Tibial artery (tissue), 4 donors: Measurements from ENCODE around the gene SSPN.

Source experiments
- DNase-seq, 2 donors: peaks; one replicate each; pipeline ENCODE4 v3.0.0-alpha.2; 2019
- H3K27ac ChIP-seq, 2 donors: fragments of 200-600 bp; sonication (generic) in 1 of 2; 1 replicate in 1 of 2; 2 replicates in 1 of 2; pipeline ENCODE4 v1.5.1; 2018 to 2019; ENCODE audit warnings: mild to moderate bottlenecking in 1 of 2
- H3K27me3 ChIP-seq, 2 donors: fragments of 200-600 bp; sonication (generic) in 1 of 2; one replicate each; pipeline versions ENCODE4 v1.5.1 to v1.6.0; 2016 to 2019
- H3K36me3 ChIP-seq, 3 donors: fragments of 200-600 bp; sonication (generic) in 2 of 3; one replicate each; pipeline ENCODE4 v1.5.1; 2016 to 2019; ENCODE audit warnings: mild to moderate bottlenecking in 2 of 3
- H3K4me1 ChIP-seq, 4 donors: fragments of 200-600 bp; sonication (generic) in 2 of 4; 1 replicate in 3 of 4; 2 replicates in 1 of 4; pipeline ENCODE4 v1.5.1; 2016 to 2019
- H3K4me3 ChIP-seq, 2 donors: fragments of 200-600 bp; sonication (generic) in 1 of 2; 1 replicate in 1 of 2; 2 replicates in 1 of 2; pipeline ENCODE4 v1.5.1; 2018 to 2019; ENCODE audit warnings: mild to moderate bottlenecking in 2 of 2
- H3K9me3 ChIP-seq, 3 donors: fragments of 200-600 bp; sonication (generic) in 1 of 3; one replicate each; pipeline ENCODE4 v1.5.1; 2016 to 2019
- intact Hi-C: fragments of 100-400 bp; cut with DNase I; formaldehyde crosslinking; loops from one replicate; pipeline ENCODE4 v1.15.0; 2023; ENCODE audit warnings: low total_unique reads
- TF ChIP-seq, protein P1 (sequence below), 2 experiments: fragments of 200-600 bp in 1 of 2; fragments of 450-650 bp in 1 of 2; IDR thresholded peaks; one replicate each; pipeline ENCODE4 v1.5.1; 2017 to 2019; ENCODE audit warnings: antibody characterized with exemption in 2 of 2, mild to moderate bottlenecking in 1 of 2, moderate library complexity in 1 of 2

The SSPN gene

GRCh38 chr12:26162905-26163304, 32.5 kb upstream of the SSPN start:
- intact Hi-C loops, result no loop called here

DNA sequence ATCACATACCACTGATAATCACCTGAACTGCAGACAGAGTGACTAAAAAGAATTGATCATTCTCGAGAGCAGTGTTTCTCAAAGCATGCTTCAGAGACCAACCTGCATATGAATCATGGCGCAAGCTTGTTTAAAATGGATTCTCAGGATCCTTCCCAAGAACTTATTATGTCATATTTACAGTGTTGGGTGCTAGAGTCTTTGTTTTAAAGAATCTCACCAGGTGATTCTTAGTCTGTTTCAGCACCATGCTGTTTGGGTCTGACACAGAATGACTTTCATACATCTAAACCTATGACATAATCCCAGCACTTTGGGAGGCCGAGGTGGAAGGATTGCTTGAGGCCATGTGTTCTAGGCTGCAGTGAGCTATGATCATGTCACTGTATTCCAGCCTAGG, 31.3 kb upstream of the SSPN start:
- intact Hi-C loops, result no loop called here
- TF ChIP-seq, protein P1, sequence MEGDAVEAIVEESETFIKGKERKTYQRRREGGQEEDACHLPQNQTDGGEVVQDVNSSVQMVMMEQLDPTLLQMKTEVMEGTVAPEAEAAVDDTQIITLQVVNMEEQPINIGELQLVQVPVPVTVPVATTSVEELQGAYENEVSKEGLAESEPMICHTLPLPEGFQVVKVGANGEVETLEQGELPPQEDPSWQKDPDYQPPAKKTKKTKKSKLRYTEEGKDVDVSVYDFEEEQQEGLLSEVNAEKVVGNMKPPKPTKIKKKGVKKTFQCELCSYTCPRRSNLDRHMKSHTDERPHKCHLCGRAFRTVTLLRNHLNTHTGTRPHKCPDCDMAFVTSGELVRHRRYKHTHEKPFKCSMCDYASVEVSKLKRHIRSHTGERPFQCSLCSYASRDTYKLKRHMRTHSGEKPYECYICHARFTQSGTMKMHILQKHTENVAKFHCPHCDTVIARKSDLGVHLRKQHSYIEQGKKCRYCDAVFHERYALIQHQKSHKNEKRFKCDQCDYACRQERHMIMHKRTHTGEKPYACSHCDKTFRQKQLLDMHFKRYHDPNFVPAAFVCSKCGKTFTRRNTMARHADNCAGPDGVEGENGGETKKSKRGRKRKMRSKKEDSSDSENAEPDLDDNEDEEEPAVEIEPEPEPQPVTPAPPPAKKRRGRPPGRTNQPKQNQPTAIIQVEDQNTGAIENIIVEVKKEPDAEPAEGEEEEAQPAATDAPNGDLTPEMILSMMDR (IDR thresholded peaks at IDR 0.05), result no peak

More at GRCh38 chr12:26162905-26163304, 32.5 kb upstream of the SSPN start:
- Histone ChIP-seq H3K9me3 (no peaks in the 10 kb centered on the region), H3K36me3 (no peaks in the 10 kb centered on the region), H3K27ac (no peak overlapping the region), H3K4me1 (no peaks in the 10 kb centered on the region), H3K4me3 (no peak overlapping the region), H3K27me3 (no peaks in the 10 kb centered on the region)
- DNase-seq, result no peak
- TF ChIP-seq, protein P1 (IDR thresholded peaks at IDR 0.05), result no peak

GRCh38 chr12:26172013-26172412, 23.4 kb upstream of the SSPN start:
- H3K27me3 ChIP-seq, result no peaks in the 10 kb centered on the region
- H3K9me3 ChIP-seq, result no peaks in the 10 kb centered on the region
- no peaks in the 10 kb centered on the region for H3K4me1 ChIP-seq
- no peaks in the 10 kb centered on the region for H3K36me3 ChIP-seq
- TF ChIP-seq, protein P1 (IDR thresholded peaks at IDR 0.05), result no peak
- no peak overlapping the region for H3K27ac ChIP-seq
- no peak overlapping the region for H3K4me3 ChIP-seq
- DNase-seq, result no peak
- intact Hi-C loops, result no loop called here

More for the DNA sequence above, 31.3 kb upstream of the SSPN start:
- Histone ChIP-seq H3K27me3 (no peaks in the 10 kb centered on the region), H3K9me3 (no peaks in the 10 kb centered on the region), H3K27ac (no peak overlapping the region), H3K4me3 (no peak overlapping the region), H3K4me1 (no peaks in the 10 kb centered on the region), H3K36me3 (no peaks in the 10 kb centered on the region)
- no peak for DNase-seq

- TF ChIP-seq, protein P1 (IDR thresholded peaks at IDR 0.05), result no peak
- Histone ChIP-seq H3K4me3 (no peak overlapping the region), H3K9me3 (no peaks in the 10 kb centered on the region), H3K36me3 (no peaks in the 10 kb centered on the region), H3K27ac (no peak overlapping the region), H3K27me3 (no peaks in the 10 kb centered on the region), H3K4me1 (no peaks in the 10 kb centered on the region)
- intact Hi-C loops, result no loop called here
- no peak for DNase-seq
Measured at GRCh38 chr12:26172539-26172938, 22.8 kb upstream of the SSPN start.

- Histone ChIP-seq H3K36me3 (no peaks in the 10 kb centered on the region), H3K4me3 (no peak overlapping the region), H3K27me3 (no peaks in the 10 kb centered on the region), H3K4me1 (no peaks in the 10 kb centered on the region), H3K9me3 (no peaks in the 10 kb centered on the region), H3K27ac (no peak overlapping the region)
- intact Hi-C loops, result no loop called here
- DNase-seq, result no peak
- TF ChIP-seq, protein P1 (IDR thresholded peaks at IDR 0.05), result no peak
Measured at GRCh38 chr12:26172946-26173552, 22.3 kb upstream of the SSPN start.

GRCh38 chr12:26176725-26177124, 18.6 kb upstream of the SSPN start:
- intact Hi-C loops, result no loop called here
- DNase-seq, result no peak
- Histone ChIP-seq H3K4me1 (no peaks in the 10 kb centered on the region), H3K36me3 (no peaks in the 10 kb centered on the region), H3K27ac (no peak overlapping the region), H3K4me3 (no peak overlapping the region), H3K27me3 (no peaks in the 10 kb centered on the region), H3K9me3 (no peaks in the 10 kb centered on the region)
- TF ChIP-seq, protein P1 (IDR thresholded peaks at IDR 0.05), result no peak
